ENCODE measurements around the gene HEG1.

HEG1 gene

DNA sequence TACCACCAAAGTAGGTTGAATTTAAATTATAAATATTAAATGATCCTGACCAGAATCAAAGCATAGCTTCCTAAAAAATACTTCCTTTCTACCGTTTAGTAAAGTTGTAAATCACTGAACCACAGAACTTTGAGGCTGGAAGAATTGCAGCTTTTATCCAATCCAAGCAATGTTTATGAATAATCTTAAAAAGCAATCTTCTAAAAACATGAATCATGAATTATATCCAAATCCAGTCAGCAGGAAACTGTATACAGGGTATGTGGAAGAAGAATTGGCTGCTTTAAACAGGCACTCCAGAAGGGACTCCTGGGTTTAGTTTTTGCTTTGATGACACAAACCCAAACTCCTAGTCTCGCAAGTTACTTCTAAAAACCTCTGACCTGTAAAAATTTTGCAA, 30.2 kb downstream of the HEG1 start:
- DNase-seq (ENCODE audit: low read depth), result no peak
- TF ChIP-seq, protein P1, sequence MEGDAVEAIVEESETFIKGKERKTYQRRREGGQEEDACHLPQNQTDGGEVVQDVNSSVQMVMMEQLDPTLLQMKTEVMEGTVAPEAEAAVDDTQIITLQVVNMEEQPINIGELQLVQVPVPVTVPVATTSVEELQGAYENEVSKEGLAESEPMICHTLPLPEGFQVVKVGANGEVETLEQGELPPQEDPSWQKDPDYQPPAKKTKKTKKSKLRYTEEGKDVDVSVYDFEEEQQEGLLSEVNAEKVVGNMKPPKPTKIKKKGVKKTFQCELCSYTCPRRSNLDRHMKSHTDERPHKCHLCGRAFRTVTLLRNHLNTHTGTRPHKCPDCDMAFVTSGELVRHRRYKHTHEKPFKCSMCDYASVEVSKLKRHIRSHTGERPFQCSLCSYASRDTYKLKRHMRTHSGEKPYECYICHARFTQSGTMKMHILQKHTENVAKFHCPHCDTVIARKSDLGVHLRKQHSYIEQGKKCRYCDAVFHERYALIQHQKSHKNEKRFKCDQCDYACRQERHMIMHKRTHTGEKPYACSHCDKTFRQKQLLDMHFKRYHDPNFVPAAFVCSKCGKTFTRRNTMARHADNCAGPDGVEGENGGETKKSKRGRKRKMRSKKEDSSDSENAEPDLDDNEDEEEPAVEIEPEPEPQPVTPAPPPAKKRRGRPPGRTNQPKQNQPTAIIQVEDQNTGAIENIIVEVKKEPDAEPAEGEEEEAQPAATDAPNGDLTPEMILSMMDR (conservative IDR thresholded peaks at IDR 0.05; ENCODE audit: low read length), result no peak

DNA sequence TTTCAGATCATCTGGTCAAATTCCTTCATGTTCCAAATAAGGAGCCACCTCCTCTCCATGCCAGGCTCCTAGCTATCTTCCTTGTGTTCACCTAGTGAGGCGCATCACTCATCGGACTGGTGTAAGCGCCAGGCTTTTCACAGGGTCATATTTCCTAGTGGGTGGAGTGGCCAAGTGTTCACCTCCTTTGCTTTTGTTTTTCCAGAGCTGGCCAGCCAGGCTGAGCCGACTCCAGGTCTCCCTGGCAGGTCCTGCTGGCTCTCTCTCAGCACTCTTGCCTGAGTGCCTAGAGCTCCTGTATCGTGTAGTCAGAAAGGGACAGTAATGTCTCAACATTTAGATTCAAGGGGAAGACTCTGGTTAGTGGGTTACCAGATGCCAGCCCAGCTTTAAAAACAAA, 31.0 kb downstream of the HEG1 start:
- TF ChIP-seq, protein P1 (conservative IDR thresholded peaks at IDR 0.05; ENCODE audit: low read length), result no peak
- H3K4me3 ChIP-seq (ENCODE audit: low read length), result no peak overlapping the region
- DNase-seq (ENCODE audit: low read depth), result no peak

More for the DNA sequence above, 30.2 kb downstream of the HEG1 start:
- H3K4me3 ChIP-seq (ENCODE audit: low read length), result no peak overlapping the region

DNA sequence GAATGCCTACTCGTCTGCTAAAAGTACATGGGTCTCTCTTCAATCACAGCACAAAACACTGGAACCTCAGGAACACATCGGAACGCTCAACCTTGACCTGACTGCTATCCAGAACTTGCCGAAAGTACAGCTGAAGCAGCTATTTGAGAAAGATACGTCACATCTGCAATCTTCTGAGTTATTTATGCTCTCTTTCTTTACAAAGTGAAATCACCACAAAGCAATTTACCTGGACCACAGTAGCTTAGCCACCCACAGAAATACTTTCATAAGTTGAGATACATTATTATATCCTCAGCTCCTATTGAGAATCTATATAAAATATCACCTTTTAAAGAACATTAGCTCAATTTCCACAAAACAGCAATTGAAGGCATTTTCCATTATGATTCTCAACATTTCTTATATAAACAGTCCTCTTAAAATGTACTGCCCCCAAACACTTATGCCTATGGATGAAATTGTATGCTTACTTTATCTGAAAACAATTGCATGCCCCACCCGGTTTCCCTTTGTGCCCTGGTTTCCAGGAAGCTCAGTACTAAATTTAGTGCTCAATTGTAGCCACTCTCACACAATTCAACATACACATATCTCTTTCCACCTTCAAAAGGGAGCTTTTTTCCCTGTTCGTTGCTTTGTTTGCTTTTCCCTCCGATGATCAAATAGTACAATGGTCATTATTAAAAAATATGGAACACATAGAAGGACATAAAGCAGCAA, 31.8 kb downstream of the HEG1 start:
- H3K4me3 ChIP-seq (ENCODE audit: low read length), result no peak overlapping the region
- TF ChIP-seq, protein P1 (conservative IDR thresholded peaks at IDR 0.05; ENCODE audit: low read length), result no peak
- DNase-seq (ENCODE audit: low read depth), result no peak

DNA sequence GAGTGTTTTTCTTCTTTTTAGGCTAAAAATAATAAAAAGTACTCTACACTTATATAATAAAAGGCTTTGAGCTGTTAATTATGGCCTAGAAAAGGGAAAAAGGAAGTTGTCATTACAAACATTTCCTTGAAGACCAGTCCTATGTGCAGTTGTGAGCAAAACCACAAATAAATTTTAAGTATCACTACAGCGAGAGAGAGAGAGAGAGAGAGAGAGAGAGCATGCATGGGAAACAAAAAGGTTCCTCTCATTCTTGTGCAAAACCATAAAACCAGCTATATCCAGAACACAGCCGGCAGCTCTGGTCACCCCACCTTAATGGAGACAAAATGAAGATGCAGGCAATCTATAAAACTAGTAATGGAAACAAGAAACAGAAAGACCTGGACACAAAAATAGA, 33.6 kb downstream of the HEG1 start:
- DNase-seq (ENCODE audit: low read depth), result no peak
- H3K4me3 ChIP-seq (ENCODE audit: low read length), result no peak overlapping the region
- TF ChIP-seq, protein P1 (conservative IDR thresholded peaks at IDR 0.05; ENCODE audit: low read length), result no peak

DNA sequence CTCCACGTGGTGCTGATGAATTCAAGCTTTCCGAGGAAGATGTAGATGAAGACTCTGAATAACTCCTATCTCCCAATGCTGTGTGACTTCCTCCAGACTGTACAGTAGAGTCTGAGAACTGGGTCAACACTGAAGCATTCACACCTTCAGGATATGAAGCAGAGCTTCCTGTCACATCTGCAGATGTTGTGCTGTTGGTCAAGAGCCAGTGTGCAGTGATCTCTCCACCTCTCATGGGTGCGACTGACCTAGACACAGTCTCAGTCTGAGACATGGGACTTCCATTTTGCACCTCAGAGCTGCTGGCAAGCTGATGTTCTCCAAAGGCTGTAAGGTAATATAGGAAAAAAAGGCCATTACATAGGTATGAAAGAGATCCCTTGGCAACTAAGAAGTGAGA, 36.5 kb downstream of the HEG1 start:
- H3K4me3 ChIP-seq (ENCODE audit: low read length), result no peak overlapping the region
- TF ChIP-seq, protein P1 (conservative IDR thresholded peaks at IDR 0.05; ENCODE audit: low read length), result no peak
- no peak for DNase-seq (ENCODE audit: low read depth)

DNA sequence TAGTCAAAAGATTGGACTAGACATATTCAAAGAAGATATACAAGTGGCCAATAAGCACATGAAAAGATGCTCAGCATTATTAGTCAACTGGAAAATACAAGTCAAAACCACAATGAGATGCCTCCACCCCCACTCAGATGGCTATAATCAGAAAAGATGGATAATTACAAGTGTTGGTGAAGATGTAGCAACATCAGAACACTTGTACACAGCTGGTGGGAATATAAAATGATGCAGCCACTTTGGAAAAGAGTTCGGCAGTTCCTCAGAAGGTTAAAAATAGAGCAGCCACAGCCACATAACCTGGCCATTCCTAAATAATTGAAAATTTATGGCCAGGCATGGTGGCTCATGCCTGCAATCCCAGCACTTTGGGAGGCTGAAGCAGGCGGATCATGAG, 38.4 kb downstream of the HEG1 start:
- TF ChIP-seq, protein P1 (conservative IDR thresholded peaks at IDR 0.05; ENCODE audit: low read length), result no peak
- DNase-seq (ENCODE audit: low read depth), result peak; percentile 54

DNA sequence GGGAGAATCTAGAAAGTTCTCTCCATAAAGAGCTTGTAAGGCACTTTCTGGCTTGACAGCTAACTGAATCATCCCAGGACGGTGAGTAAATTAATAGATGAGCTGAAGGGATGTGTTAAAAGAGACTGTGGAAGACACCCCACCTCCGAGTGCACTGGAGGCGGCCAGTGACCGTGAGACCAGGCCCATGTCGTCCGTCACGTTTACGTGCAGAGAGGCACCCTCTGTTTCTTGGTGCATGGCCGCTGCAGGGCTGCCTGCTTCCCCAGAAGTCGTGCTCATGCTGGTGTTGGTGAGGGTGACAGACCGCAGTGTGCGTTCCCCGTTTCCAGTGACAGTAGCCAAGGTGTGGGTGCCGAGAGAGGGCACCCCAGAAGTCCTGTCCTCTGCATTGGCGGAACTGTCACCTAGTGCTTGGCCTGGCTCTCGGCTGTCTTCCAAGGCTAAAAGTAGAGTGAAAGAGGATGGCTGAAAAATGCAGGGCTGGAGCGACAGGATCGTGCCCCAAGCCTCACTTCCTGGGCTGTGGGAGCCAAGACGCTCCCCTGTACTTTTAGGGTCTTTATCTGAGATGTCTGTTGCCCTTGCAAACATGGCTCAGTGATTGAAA, 41.1 kb downstream of the HEG1 start:
- no peak overlapping the region for H3K4me3 ChIP-seq (ENCODE audit: low read length)
- no peak for DNase-seq (ENCODE audit: low read depth)
- TF ChIP-seq, protein P1 (conservative IDR thresholded peaks at IDR 0.05; ENCODE audit: low read length), result no peak

More for the DNA sequence above, 38.4 kb downstream of the HEG1 start:
- H3K4me3 ChIP-seq (ENCODE audit: low read length), result no peak overlapping the region
